GM18507 (cell line): ENCODE data around the gene AGPAT2.

ENCODE experiments used
- DNase-seq: peaks from one replicate; pipeline ENCODE4 v3.0.0; 2011; ENCODE audit warnings: low read depth; ENCODE audit not compliant: insufficient read length; ENCODE audit errors: extremely low spot score
- FAIRE-seq: peaks from 2 replicates; lab custom pipeline; 2011; peaks lifted over from hg19 to GRCh38; lab: Jason Lieb, UNC

AGPAT2 gene

DNA sequence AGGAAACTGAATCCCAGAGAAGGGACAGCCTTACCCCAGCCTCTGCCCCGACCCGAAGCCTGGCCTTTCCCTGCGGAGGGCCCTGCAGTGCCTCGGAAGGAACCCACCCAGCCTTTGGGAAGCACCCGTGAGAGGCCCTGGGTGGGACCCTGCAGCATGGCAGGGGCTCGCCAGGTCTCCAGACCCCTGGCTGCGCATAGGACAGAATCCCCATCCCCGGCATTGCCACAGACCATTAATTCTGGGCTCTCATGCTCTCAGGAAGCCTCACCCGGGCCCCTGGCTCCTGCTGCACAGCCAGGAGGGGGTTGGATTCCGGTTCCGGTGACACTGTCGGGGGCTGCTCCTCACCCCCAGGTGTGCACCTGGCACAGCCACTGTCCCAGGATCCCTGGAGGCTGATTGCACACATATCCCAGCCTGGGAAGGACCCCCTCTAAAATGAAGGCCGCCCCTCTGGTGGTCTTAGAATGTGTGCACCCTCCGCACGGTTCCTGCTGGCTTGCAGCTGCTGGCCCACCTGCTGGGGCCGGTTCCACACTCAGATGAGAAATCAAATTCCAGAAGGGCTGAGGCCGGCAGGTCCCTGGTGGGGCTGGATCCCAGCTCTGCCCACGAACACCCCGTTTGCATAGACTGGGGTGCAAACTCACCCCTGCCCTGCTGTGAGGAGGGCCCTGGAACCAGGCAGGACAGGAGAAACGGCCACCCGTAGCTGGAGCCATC, 19.9 kb downstream of the AGPAT2 start:
- DNase-seq (no peak), FAIRE-seq (no peak)

DNA sequence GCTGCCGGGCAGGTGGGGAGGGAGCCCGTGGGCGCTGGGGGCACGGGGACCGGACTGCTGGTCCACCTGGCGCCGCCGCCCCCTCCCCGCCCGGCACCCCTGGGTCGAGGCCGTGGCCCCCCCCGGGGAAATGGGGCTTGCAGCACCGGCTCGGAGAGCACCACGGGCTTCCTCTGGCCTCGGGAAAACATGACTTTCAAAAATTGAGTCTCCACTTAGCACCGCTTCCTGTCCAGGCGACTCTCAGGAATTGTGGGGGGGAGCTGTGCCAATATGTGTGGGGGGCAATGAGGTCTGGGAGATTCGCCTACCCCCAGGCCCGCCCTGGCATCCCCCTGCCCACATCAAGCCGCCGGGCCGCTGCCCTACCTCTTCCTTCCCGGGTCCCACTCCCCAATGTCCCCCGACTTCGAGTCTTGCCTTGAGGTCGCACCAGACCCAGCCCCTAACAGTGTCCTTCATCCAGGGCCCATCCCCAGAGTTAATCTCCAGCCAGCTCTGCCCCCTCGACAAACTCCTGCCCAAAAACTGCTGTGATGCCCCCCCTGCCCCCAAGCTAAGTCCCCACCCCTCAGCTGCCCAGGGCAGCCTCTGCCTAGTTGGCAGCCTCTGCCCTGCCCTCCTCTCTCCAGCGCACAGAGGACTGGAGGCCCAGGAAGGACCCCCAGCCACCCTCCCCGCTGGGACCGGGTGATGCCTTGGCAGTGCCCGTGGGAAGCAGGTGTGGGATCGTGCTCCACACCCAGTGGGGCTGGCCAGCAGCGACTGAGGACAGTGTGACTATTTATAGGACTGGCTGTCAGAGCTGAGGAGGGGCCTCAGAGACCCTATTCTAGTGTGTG, 20.7 kb downstream of the AGPAT2 start:
- FAIRE-seq: no peak

DNA sequence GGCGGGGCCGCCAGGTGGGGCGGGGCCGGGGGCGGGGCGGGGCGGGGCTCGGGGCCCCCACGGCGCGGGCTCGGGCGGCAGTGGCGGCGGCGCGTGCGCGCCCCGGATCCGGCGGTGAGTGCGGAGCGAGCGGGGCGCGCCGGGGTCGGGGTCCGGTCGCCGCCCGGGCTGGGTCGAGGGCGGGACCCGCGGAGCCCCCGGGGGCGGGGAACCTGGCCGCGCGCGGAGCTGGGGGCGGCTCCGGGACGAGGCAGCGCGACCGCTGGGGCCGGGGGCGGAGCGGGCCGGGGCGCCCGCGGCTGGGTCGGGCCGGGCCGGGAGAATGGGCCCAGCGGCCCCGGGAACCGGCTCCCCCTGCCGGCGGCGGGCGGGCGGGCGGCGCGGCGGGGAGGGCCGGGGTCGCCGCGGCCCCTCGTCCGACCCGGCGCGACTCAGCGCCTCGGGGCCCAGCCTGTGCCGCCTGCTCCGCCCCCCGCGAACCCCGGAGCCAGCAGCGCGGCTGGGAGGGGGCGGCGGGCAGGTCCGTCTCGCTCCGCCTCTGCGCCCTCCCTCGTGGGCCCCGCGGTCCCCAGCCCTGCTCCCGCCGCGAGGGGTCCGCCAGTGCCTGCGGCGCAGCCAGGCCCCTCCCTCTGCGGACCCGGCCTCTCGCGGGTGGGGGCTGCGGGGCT, 21.4 kb downstream of the AGPAT2 start:
- DNase-seq (no peak), FAIRE-seq (no peak)

More for the DNA sequence above, 20.7 kb downstream of the AGPAT2 start:
- no peak for DNase-seq

DNA sequence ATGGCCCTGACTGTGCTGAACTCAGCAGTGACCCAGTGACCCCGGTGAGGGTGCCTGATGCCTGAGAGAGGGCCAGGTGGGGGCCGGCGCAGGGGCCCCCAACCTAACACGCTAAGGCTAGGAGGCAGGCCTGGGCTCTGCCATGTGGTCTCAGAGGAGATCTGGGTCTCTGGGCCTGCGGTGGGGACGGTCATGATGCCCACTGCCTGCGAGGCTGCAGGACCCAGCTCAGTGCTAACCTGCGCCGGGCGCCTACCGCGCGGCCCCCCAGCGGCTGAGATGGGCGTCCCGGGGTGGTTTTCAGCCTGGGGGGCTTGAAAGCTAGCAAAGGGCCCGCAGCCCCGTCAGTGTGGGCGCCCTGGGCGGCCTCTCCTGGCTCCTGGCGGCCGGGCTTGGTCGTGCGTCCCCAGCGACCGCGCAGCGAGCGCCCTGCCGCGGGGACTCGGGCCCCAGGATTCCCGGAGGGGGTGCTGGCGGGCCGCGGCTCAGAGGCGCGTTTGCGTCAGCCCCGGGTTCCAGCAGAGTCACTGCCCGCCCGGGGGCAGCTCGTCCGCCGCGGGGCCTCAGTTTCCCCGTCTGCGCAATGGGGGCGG, 22.1 kb downstream of the AGPAT2 start:
- no peak for FAIRE-seq
- DNase-seq: no peak

DNA sequence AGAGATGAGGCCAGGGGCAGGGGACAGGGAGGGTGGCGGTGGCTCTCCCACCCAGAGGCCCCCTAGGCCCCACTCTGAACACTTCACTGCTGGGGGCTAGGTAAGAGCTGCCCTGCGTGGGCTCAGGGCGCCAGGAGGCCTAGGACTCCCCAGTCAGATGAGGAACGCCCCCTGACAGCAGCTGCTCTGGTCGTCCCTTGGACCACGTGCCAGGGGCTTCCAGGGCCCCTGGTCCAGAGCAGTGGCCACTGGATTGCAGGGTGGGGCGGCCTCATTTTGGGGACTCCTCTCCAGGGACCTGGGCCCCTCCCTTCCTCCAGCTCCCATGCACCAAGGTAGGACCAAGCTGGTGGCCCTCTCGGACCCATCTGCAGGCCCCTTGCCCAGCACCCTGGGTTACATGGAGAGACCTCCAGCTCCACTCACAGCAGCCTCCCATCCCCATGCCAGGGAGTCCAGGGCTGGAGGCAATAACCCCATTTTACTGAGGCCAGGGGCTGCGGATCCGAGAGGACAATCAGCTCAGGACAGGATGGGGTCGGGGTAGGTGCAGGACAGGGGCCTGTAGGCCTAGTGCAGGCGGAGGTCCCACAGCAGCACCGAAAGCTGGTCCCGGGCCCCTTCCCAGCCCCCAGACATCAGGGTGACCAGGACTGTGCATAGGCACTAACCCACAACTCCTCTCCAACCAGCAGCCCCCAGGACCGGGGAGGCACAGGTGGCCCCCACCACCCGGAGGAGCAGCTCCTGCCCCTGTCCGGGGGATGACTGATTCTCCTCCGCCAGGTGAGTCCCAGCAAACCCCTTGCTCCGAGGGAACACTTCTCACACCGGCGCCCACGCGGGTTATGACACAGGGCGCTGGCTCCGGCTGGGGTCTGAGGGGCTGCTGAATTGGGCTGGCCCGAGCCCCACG, 23.0 kb downstream of the AGPAT2 start:
- no peak for DNase-seq
- no peak for FAIRE-seq

DNA sequence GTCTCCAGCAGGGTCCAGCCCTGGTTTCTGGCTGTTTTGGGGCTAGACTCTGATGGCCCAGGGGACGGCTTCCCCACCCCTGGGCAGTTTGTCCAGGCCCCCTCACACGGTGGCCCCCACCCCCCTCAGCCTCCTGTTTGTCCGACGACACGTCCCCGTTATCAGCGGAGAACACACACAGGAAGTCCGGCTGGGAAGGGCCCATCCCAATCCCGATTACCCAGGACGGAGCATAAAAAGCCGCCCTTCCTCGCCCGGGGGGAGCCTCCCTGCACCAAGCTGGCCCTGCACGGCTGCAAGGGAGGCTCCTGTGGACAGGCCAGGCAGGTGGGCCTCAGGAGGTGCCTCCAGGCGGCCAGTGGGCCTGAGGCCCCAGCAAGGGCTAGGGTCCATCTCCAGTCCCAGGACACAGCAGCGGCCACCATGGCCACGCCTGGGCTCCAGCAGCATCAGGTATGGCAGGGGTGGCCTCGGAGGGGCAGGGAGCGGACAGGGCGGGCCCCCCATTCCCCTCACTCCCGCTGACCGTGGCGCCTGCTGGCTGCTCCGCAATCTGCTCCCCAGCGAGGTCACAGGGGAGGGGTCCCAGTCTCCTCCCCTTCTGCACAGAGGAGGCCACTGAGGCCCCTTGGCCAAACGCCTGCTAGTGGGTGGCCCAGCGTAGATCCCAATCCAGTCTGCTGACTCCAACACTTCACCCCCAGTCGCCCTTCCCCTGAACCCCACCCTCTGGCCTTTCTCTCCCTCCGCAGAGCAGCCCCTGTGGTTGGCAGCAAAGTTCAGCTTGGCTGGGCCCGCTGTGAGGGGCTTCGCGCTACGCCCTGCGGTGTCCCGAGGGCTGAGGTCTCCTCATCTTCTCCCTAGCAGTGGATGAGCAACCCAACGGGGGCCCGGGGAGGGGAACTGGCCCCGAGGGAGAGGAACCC, 24.3 kb downstream of the AGPAT2 start, which contains the start of gene EGFL7:
Gene EGFL7 (plus strand): TSS at position 261 of the 926 bp plus-strand sequence. CDS start 5,367 bp downstream, outside the sequence.
- no peak for FAIRE-seq
- no peak for DNase-seq

DNA sequence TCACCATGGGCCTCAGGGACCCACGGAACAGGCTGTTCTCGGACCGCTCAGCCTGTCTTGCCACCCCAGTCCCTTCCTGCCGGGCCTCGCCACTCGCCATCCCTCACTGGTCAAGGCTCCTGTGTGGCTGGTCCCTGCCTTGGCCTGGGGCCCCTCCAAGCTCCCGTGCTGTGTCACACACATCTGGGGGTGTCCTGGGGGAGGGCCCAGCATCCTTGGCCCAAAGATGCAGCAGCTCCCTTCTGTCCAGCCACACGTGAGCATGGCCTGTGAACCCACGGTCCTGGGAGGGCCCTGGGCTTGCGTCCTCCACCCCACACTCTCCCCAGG, 25.0 kb downstream of the AGPAT2 start:
- FAIRE-seq (no peak), DNase-seq (no peak)

DNA sequence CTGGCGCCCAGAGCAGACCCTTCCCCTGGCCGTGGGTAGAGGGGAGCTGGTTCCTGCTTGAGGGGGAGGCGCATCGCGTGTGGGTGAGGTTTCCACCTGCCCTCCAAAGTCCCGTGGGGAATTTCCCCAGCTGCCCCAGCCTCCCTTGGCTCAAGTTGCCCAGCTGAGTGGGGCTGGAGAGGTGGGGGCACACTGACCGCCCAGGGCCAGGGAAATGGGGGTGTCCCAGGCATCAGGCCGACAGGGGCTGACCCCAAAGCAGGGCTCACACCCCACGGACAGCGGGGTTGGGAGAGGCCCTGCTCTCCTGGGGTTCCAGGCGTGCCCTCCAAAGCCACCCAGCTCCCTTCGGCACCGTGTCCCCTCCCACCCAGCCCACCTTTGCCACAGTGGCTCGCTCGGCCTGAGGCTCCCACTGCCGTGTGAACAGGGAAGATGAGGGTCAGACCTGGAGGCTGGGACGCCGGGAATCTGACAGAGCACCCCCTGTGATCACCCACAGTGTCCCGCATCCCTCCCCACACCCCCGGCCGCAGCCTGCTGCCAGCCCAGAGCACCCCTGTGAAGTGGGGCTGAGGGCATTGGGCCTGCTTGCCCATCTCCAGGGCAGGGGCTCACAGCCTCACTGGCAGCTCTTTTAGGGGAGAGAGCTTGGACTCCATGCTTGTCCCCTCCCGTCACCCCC, 25.5 kb downstream of the AGPAT2 start:
- no peak for DNase-seq
- FAIRE-seq: no peak

DNA sequence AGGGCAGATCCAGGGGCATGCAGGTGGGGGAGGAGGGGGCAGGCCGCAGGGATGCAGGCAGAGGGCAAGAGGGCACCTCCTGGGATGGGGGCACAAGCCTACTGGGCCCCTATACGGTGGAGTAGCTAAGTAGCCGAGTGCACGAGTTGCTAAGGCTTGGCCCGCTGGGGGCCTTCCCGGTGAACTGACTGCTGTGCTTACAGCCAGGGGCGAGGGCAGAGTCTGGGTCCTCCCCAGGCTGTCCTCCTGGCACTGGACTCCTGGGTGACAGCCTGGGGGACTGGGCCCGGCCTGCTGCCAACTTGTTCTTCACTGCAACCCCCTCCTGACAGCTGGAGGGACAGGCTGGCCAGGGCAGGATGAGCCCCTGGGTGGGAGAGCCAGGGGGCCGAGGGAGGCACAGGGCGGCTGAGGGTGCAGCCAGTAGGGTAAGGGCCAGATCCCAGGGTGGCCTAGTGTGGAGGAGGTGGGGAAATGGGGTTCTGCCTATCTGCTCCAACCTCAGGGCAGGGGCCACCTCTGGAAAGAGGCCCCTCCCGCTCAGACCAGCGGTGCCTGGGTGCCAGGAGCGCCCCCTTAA, 26.2 kb downstream of the AGPAT2 start:
- no peak for FAIRE-seq
- DNase-seq: no peak

DNA sequence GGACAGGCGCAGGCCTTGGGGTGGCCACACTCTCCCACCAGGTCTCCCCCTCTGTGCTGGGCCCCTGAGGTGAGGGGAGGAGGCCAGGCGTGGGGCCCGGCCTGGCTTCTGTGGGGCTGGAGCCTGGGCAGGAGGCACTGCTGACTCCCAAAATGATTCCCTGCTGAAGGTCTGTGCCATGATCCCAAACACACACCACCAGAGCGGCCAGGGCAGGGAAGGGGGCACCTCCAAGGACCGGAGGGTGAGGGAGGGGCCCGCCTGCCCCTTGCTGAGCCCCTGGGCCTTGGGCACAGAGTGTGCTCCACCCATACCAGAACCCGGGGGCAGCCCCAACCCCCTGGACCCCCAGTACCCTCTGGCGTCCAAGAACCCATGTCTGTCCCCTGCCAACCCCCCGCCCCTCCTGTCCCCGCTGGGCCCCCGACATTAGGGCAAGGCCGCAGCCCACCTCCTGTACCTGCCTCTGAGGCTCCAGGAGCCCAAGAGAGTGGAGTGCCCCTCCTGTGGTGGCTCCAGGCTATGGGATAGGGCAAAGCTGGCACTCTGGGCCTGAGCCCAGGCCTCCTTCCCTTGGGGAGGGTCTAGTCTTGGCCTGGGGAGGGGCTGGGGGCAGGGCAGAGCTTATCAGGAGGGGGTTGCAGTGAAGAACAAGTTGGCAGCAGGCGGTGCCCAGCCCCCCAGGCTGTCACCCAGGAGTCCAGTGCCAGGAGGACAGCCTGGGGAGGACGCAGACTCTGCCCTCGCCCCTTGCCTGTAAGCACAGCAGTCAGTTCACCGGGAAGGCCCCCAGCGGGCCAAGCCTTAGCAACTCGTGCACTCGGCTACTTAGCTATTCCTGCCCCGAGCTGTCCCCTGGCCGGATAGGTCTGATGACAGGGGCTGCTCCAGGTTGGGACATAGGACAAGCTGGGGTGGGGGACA, 27.1 kb downstream of the AGPAT2 start:
- DNase-seq (no peak), FAIRE-seq (no peak)

DNA sequence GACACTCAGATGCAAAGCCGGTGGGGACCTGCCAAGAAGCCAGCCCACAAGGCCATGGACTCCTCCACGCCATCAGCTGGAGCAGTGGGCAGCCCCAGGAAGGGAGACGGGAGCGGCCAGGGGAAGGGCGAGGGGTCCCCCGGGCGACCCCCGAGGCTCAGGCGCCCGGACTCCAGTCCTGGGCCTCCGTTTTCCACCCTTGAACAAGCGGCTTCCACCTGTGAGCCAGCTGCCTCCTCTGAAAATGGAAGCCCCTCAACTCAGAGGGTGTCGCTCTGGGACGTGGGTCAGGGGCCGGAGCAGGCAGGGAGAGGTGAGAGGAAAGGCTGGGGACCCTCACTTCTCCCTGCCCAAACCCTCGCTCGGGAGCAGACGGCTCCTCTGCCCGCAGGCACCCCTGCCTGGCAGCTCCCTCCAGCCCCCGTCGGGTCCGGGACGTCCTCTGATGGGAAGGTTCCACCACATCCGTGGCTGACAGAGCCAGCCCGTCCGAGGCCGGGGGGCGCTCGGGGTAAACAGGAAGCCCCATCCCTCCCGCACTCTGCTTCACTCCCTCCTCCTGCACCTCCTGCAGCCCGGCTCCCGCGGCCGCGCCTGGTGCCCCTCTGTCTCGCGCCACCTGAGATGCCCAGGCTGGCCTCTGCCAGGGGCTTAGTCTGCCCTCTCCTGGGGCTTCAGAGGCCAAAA, 28.3 kb downstream of the AGPAT2 start:
- DNase-seq (no peak), FAIRE-seq (no peak)

DNA sequence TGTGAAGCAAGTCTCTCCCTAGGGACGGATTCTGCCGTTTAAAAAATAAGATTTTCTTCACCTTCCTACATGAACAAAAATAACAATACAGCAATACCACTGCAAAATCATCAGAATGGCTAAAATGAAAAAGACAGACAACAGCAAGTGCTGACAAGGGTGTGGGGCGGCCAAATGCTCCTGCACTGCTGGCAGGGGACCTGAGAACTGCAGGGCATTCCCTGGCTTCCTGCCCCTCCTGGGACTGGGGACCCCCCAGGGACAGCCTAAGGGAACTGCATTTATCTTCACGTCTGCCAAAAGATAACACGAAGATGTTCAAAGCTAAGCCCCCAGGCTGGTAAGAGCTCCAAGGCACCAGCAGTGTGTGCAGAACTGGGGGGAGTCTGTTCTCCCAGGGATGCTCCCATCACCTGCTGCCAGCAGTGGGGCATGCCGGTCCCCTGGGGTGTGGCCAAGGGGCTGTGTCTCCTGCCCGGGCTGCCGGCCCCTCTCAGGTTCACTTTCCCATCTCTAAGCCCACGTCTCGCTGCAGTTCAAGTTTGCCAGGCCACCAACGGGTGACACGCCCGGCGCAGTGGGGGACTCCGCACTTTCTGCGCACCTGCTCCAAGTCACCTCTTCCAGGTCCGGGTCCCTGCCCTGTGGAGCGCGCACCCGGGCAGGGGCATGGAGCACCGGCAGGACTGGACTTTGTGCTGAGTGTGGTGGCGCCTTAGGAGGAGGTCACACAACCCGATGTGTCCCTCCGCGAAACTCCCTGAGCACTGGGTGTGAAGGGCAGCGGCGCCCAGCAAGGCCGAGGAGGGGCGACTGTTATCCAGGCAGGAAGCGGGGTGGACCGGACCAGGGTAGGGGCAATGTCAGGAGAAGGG, 29.0 kb downstream of the AGPAT2 start:
- DNase-seq (no peak), FAIRE-seq (no peak)

DNA sequence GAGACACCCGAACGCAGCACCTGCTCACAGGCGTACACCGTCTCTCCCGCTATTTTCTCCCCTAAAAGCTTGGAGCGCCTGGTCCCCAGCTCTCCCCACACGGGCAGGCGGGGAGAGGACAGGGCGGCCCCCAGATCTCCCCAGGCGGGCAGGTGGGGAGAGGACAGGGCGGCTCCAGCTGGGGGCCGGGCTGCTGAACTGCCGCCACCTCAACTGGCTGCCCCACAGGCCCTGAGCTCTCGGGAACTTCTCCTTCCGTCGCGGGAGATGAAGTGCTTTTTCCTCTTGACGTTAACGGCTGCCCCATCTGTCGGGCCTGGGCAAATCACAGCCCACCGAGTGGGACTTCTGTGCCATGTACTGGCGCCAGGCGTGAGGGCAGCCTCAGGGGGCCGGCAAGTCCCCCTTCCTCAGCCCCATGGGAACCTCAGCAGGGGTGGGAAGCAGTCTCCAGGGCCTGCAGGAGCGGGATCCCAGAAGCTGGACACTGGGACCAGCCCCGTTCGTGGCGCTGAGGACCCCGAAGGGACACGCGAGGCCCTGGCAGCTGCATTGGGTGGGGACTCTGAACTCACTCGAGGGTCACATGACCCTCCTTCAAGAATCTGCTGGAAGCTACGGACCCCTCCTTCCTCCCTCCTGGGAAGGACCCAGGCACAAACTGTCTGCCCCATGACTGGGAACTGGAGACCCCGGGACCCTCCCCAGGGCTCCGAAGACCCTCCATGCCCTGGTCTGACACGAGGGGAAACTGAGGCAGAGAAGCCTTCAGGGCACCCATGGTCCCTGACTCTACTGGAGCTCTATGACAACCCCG, 30.3 kb downstream of the AGPAT2 start:
- FAIRE-seq (no peak), DNase-seq (no peak)

DNA sequence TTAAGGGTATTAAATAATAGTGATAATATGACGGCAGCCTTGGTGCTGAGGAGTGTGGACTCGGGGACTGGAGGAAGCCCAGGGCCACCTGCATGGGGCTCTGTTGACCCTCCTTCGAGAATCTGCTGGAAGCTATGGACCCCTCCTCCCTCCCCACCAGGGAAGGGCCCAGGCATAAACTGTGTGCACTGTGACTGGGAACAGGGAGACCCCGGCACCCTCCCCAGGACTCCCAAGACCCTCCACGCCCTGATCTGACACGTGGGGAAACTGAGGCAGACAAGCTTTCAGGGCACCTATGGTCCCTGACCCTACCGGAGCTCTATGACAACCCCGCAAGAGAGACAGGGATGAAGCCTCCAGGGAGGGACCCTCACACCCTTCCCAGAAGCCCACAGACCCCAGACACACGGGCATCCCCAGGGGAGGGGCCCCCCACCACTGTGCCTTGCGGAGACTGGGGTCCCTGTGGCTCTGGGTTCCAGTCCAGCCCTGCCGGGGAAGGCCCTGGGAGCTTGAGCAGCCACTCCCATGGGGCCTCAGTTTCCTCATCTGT, 31.0 kb downstream of the AGPAT2 start:
- FAIRE-seq (no peak), DNase-seq (no peak)
